ENCODE measurements around the gene THAP3.
"Not testable (repeated sequence)": the region's sequence is repeated elsewhere in the genome, so short reads cannot be mapped to it uniquely, and the experiment has no call there.

DNA sequence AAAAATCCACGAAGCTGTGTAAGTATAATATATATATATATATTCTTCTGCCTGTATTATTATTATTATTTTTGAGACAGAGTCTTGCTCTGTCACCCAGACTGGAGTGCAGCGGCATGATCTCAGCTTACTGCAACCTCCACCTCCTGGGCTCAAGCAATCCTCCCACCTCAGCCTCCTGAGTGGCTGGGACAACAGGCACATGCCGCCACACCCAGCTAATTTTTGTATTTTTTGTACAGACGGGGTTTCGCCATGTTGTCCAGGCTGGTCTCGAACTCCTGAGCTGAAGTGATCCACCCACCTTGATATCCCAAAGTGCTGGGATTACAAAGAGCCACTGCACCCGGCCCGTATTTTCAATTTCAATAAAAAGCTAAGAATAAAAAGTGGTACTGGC lies 24.7 kb upstream of the THAP3 start:
- TF ChIP-seq, protein P1, sequence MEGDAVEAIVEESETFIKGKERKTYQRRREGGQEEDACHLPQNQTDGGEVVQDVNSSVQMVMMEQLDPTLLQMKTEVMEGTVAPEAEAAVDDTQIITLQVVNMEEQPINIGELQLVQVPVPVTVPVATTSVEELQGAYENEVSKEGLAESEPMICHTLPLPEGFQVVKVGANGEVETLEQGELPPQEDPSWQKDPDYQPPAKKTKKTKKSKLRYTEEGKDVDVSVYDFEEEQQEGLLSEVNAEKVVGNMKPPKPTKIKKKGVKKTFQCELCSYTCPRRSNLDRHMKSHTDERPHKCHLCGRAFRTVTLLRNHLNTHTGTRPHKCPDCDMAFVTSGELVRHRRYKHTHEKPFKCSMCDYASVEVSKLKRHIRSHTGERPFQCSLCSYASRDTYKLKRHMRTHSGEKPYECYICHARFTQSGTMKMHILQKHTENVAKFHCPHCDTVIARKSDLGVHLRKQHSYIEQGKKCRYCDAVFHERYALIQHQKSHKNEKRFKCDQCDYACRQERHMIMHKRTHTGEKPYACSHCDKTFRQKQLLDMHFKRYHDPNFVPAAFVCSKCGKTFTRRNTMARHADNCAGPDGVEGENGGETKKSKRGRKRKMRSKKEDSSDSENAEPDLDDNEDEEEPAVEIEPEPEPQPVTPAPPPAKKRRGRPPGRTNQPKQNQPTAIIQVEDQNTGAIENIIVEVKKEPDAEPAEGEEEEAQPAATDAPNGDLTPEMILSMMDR (IDR thresholded peaks at IDR 0.05), result not testable (repeated sequence)
- not testable (repeated sequence) for TF ChIP-seq POLR2AphosphoS5, EP300 (IDR thresholded peaks at IDR 0.05)

All from upper lobe of left lung (tissue), 4 donors.